Measurements from ENCODE around the gene FGD2. TPM values are rescaled to one million over a fixed set of nuclear protein-coding genes. Genes with fewer than 3 reads are reported as not detected.

Gene FGD2
- total RNA-seq, 1 donor from 2014 or later, result not detected

DNA sequence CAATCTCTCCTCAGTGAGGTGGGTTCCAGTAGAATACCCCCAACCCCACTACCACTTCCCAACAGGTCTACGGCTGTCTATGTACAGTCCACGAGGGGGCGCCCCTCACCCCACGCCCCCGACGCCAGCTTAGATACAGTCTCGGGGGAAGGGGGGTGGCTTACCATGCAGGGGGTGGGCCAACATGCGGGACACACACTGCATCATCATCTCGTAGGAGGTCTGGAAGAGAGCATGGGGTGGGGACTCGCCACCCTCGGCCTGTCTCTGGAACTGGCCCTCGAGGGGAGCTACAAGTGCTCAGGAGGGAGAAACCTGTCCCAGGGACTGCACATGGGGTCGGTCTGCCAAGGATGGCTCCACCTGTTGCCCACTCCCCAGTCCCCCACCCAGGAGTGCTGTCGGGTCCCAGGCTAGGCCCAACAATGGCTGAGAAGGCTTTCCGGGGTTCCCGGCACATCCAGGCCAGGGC lies 27.9 kb upstream of the FGD2 start:
- Mint-ChIP-seq H3K4me1 (peaks cover 32% of the 10 kb centered on the region), H3K9me3 (no peaks in the 10 kb centered on the region), H3K27me3 (ENCODE audit: low read depth) (no peaks in the 10 kb centered on the region), H3K36me3 (peaks cover 22% of the 10 kb centered on the region), H3K4me3 (no peak overlapping the region), H3K27ac (no peak overlapping the region)
- DNase-seq (ENCODE audit: low spot score in 2 of 2, unreplicated experiment in 2 of 2), result no peak
- TF ChIP-seq, protein P1, sequence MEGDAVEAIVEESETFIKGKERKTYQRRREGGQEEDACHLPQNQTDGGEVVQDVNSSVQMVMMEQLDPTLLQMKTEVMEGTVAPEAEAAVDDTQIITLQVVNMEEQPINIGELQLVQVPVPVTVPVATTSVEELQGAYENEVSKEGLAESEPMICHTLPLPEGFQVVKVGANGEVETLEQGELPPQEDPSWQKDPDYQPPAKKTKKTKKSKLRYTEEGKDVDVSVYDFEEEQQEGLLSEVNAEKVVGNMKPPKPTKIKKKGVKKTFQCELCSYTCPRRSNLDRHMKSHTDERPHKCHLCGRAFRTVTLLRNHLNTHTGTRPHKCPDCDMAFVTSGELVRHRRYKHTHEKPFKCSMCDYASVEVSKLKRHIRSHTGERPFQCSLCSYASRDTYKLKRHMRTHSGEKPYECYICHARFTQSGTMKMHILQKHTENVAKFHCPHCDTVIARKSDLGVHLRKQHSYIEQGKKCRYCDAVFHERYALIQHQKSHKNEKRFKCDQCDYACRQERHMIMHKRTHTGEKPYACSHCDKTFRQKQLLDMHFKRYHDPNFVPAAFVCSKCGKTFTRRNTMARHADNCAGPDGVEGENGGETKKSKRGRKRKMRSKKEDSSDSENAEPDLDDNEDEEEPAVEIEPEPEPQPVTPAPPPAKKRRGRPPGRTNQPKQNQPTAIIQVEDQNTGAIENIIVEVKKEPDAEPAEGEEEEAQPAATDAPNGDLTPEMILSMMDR (IDR thresholded peaks at IDR 0.05; ENCODE audit: unreplicated experiment), result no peak

GRCh38 chr6:36978421-36979346 lies 26.8 kb upstream of the FGD2 start:
- no peaks in the 10 kb centered on the region for H3K9me3 Mint-ChIP-seq
- H3K27ac Mint-ChIP-seq, result peak overlapping the region; percentile 34
- H3K36me3 Mint-ChIP-seq, result peaks cover 16% of the 10 kb centered on the region
- DNase-seq (ENCODE audit: low spot score in 2 of 2, unreplicated experiment in 2 of 2), result no peak
- no peaks in the 10 kb centered on the region for H3K27me3 Mint-ChIP-seq (ENCODE audit: low read depth)
- TF ChIP-seq, protein P1 (IDR thresholded peaks at IDR 0.05; ENCODE audit: unreplicated experiment), result no peak
- H3K4me1 Mint-ChIP-seq, result peaks cover 32% of the 10 kb centered on the region
- no peak overlapping the region for H3K4me3 Mint-ChIP-seq

- Mint-ChIP-seq H3K9me3 (no peaks in the 10 kb centered on the region), H3K4me1 (peaks cover 32% of the 10 kb centered on the region), H3K27me3 (ENCODE audit: low read depth) (no peaks in the 10 kb centered on the region), H3K27ac (peak overlapping the region; percentile 36), H3K4me3 (no peak overlapping the region), H3K36me3 (peaks cover 14% of the 10 kb centered on the region)
- TF ChIP-seq, protein P1 (IDR thresholded peaks at IDR 0.05; ENCODE audit: unreplicated experiment), result no peak
- DNase-seq (ENCODE audit: low spot score in 2 of 2, unreplicated experiment in 2 of 2), result no peak
These were observed 26.1 kb upstream of the FGD2 start for GRCh38 chr6:36979347-36979742.

DNA sequence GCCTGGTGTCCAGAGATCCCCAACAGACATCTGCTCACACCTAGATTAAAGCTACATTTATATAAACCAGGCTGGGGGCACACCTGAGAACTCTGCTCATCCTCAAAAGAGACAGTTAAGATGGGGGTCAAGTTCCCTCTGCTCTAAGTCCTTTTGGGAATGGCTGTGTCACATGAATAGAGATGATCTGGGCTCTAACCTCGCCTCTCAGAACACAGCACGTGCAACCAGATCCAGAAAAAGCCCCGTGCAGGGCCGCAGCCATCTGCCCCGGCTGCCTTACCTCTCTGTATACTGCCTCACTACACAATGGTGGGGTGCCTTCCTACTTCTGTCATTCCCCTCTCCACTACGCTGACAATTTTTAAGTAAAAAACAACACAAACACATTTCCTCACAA lies 25.3 kb upstream of the FGD2 start:
- DNase-seq (ENCODE audit: low spot score in 2 of 2, unreplicated experiment in 2 of 2), result no peak
- Mint-ChIP-seq H3K27me3 (ENCODE audit: low read depth) (no peaks in the 10 kb centered on the region), H3K27ac (peak overlapping the region; percentile 58), H3K36me3 (peaks cover 11% of the 10 kb centered on the region), H3K4me3 (no peak overlapping the region), H3K9me3 (no peaks in the 10 kb centered on the region), H3K4me1 (peaks cover 32% of the 10 kb centered on the region)
- TF ChIP-seq, protein P1 (IDR thresholded peaks at IDR 0.05; ENCODE audit: unreplicated experiment), result no peak

DNA sequence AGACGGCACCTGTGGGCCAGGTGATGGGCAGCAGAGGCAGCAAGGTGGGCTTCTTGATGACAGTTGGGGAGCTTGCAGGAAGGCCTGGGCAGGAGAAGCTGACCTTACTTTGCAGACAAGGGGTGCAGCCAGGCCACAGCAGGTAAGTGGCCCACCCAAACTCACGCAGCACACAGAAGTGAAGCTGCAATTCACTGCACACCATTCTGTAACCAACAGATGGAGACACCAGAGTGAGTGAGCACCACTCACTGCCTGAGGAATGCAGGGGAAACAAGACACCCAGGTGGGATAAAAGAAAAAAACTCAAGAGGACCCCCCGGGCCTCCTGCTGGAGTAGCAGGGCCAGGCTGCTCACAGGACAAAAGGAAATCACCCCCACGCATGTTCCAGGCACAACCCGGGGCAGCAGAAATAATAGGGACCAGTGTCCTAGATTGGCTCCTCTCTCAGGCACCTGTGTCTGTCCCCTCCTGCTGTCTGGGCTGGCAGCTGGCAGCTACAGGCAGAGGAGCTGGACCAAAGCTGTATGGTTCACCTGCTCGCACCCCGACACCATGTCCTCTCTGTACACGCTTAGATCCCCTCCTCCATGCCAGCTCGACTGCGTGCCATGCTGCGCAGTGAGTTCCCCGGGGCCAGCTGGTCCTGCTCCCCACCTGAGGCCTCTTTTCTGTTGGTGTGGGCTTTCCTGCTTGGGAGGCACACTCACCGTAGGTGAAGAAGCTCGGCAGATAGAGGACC lies 24.4 kb upstream of the FGD2 start:
- H3K9me3 Mint-ChIP-seq, result no peaks in the 10 kb centered on the region
- peak overlapping the region; percentile 58 for H3K27ac Mint-ChIP-seq
- no peaks in the 10 kb centered on the region for H3K27me3 Mint-ChIP-seq (ENCODE audit: low read depth)
- H3K4me1 Mint-ChIP-seq, result peaks cover 32% of the 10 kb centered on the region
- no peak overlapping the region for H3K4me3 Mint-ChIP-seq
- H3K36me3 Mint-ChIP-seq, result peaks cover 5% of the 10 kb centered on the region
- DNase-seq (ENCODE audit: low spot score in 2 of 2, unreplicated experiment in 2 of 2), result no peak
- TF ChIP-seq, protein P1 (IDR thresholded peaks at IDR 0.05; ENCODE audit: unreplicated experiment), result no peak
